ENCODE data around the gene MBD6. TPM values are rescaled to one million over a fixed set of nuclear protein-coding genes. Genes with fewer than 3 reads are reported as not detected.

The MBD6 gene
- total and polyA plus RNA-seq, 2 of the 13 experiments (the other 11 are each of a cell fraction or from before 2014, with no cell fraction given) = 4.1 to 5.9 TPM

DNA sequence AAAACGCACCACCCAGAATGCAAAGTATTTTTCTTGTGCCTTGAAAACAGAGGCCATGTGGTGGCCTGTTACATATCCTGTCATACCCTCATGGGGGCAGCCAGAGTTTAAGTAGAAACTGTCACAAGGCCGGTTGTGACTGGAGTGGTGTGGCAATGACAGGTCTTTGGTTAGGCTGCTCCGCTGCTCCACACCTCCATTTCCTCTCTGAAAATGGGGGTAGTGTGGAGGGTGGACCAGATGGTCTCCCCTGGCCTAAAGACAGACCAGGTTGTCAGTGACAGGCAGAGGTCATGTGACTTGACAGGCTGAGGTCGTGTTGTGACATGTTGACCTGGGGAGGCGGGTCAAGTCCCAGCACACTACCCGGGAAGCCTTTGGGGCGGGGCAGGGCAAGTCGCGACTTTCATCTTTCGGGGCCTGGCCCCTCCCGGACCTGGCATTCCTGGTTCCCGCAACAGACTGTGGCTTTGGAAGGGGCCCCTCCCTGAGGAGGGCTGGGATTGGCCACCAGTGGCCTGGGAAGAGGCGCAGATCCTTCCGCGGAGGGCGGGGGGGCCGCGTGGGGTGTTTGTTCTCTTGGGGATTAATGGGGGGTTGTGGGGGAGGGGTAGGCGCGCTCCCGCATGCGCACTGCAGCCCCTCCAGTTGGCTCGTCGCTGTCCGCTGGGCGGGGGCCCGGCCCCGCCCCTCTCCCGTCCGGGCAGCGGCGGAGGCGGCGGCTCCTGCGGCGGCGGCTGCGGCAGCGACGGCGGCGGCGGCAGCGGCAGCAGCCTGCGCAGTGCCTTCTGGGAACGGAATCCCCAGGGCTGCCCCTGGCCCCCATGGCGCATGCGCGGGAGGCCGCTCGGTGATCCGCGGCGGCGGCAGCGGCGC lies at the start of gene MBD6 (continued):
- TF ChIP-seq, protein P1, sequence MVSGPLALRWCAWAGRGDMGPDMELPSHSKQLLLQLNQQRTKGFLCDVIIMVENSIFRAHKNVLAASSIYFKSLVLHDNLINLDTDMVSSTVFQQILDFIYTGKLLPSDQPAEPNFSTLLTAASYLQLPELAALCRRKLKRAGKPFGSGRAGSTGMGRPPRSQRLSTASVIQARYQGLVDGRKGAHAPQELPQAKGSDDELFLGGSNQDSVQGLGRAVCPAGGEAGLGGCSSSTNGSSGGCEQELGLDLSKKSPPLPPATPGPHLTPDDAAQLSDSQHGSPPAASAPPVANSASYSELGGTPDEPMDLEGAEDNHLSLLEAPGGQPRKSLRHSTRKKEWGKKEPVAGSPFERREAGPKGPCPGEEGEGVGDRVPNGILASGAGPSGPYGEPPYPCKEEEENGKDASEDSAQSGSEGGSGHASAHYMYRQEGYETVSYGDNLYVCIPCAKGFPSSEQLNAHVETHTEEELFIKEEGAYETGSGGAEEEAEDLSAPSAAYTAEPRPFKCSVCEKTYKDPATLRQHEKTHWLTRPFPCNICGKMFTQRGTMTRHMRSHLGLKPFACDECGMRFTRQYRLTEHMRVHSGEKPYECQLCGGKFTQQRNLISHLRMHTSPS (CRISPR knock-in tag; IDR thresholded peaks at IDR 0.05; ENCODE audit: low read depth) = no peak
- no peak for TF ChIP-seq ZNF552 (CRISPR knock-in tag; IDR thresholded peaks at IDR 0.05; ENCODE audit: borderline replicate concordance)
- TF ChIP-seq REXO4 (CRISPR knock-in tag; IDR thresholded peaks at IDR 0.05; ENCODE audit: borderline replicate concordance) = no peak
- TF ChIP-seq U2AF1 (optimal IDR thresholded peaks at IDR 0.05; ENCODE audit: low read depth, low read length) = no peak
- TF ChIP-seq SATB2 (CRISPR knock-in tag; IDR thresholded peaks at IDR 0.05) = no peak
- TF ChIP-seq, protein P2, sequence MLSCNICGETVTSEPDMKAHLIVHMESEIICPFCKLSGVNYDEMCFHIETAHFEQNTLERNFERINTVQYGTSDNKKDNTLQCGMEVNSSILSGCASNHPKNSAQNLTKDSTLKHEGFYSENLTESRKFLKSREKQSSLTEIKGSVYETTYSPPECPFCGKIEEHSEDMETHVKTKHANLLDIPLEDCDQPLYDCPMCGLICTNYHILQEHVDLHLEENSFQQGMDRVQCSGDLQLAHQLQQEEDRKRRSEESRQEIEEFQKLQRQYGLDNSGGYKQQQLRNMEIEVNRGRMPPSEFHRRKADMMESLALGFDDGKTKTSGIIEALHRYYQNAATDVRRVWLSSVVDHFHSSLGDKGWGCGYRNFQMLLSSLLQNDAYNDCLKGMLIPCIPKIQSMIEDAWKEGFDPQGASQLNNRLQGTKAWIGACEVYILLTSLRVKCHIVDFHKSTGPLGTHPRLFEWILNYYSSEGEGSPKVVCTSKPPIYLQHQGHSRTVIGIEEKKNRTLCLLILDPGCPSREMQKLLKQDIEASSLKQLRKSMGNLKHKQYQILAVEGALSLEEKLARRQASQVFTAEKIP (CRISPR knock-in tag; IDR thresholded peaks at IDR 0.05; ENCODE audit: borderline replicate concordance) = no peak
- no peak for TF ChIP-seq ZFP36L2 (CRISPR knock-in tag; IDR thresholded peaks at IDR 0.05)
- peak; percentile 78; the same call in 1 of the 2 replicates for TF ChIP-seq ERF (CRISPR knock-in tag; IDR thresholded peaks at IDR 0.05)
- peak; percentile 75; the same call in 1 of the 2 replicates for TF ChIP-seq KDM5B (CRISPR knock-in tag; IDR thresholded peaks at IDR 0.05; ENCODE audit: borderline replicate concordance)
- TF ChIP-seq MXI1 (IDR thresholded peaks at IDR 0.05; ENCODE audit: borderline replicate concordance, low read depth, low read length) = peak; percentile 76; the same call in 2 of the 3 replicates
- no peak for TF ChIP-seq SRSF4 (IDR thresholded peaks at IDR 0.05; ENCODE audit: low read depth, low read length, poor library complexity, severe bottlenecking)
- TF ChIP-seq ONECUT2 (CRISPR knock-in tag; IDR thresholded peaks at IDR 0.05) = no peak
- no peak for TF ChIP-seq ARHGAP35 (CRISPR knock-in tag; IDR thresholded peaks at IDR 0.05; ENCODE audit: borderline replicate concordance)
- no peak; the same call in 1 of the 2 replicates for TF ChIP-seq ZNF749 (CRISPR knock-in tag; IDR thresholded peaks at IDR 0.05; ENCODE audit: borderline replicate concordance)
- TF ChIP-seq ZSCAN9 (CRISPR knock-in tag; IDR thresholded peaks at IDR 0.05; ENCODE audit: borderline replicate concordance) = no peak; the same call in 1 of the 2 replicates
- no peak for TF ChIP-seq FLYWCH1 (CRISPR knock-in tag; IDR thresholded peaks at IDR 0.05)
- TF ChIP-seq PITX1 (CRISPR knock-in tag; IDR thresholded peaks at IDR 0.05) = peak; percentile 95
- TF ChIP-seq, protein P3, sequence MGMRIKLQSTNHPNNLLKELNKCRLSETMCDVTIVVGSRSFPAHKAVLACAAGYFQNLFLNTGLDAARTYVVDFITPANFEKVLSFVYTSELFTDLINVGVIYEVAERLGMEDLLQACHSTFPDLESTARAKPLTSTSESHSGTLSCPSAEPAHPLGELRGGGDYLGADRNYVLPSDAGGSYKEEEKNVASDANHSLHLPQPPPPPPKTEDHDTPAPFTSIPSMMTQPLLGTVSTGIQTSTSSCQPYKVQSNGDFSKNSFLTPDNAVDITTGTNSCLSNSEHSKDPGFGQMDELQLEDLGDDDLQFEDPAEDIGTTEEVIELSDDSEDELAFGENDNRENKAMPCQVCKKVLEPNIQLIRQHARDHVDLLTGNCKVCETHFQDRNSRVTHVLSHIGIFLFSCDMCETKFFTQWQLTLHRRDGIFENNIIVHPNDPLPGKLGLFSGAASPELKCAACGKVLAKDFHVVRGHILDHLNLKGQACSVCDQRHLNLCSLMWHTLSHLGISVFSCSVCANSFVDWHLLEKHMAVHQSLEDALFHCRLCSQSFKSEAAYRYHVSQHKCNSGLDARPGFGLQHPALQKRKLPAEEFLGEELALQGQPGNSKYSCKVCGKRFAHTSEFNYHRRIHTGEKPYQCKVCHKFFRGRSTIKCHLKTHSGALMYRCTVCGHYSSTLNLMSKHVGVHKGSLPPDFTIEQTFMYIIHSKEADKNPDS (CRISPR knock-in tag; IDR thresholded peaks at IDR 0.05) = 0 out of 2 replicates have a peak, but pooled peaks have one; percentile 48
- TF ChIP-seq, protein P4, sequence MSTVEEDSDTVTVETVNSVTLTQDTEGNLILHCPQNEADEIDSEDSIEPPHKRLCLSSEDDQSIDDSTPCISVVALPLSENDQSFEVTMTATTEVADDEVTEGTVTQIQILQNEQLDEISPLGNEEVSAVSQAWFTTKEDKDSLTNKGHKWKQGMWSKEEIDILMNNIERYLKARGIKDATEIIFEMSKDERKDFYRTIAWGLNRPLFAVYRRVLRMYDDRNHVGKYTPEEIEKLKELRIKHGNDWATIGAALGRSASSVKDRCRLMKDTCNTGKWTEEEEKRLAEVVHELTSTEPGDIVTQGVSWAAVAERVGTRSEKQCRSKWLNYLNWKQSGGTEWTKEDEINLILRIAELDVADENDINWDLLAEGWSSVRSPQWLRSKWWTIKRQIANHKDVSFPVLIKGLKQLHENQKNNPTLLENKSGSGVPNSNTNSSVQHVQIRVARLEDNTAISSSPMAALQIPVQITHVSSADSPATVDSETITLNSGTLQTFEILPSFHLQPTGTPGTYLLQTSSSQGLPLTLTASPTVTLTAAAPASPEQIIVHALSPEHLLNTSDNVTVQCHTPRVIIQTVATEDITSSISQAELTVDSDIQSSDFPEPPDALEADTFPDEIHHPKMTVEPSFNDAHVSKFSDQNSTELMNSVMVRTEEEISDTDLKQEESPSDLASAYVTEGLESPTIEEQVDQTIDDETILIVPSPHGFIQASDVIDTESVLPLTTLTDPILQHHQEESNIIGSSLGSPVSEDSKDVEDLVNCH (CRISPR knock-in tag; IDR thresholded peaks at IDR 0.05) = no peak
- TF ChIP-seq ZNF674 (CRISPR knock-in tag; IDR thresholded peaks at IDR 0.05; ENCODE audit: low read depth) = no peak
- no peak for TF ChIP-seq ZNF562 (CRISPR knock-in tag; IDR thresholded peaks at IDR 0.05; ENCODE audit: borderline replicate concordance)

Measured in HepG2 (cell line).